Upper lobe of right lung (tissue), 1 donor: Measurements from ENCODE around the gene MAGI2. TPM values are rescaled to one million over a fixed set of nuclear protein-coding genes. Genes with fewer than 3 reads are reported as not detected.
"Not testable (repeated sequence)": the region's sequence is repeated elsewhere in the genome, so short reads cannot be mapped to it uniquely, and the experiment has no call there.

ENCODE experiments used
- ATAC-seq: fragments of 200-7000 bp; cut with Tn5 transposase; one replicate; pipeline ENCODE4 v1.9.1; 2020; ENCODE audit warnings: mild to moderate bottlenecking, moderate library complexity
- DNase-seq: peaks from one replicate; pipeline ENCODE4 v3.0.0-alpha.2; 2020
- H3K27ac ChIP-seq: fragments of 200-600 bp; one replicate; pipeline ENCODE4 v1.8.0; 2022
- H3K27me3 ChIP-seq: fragments of 200-600 bp; one replicate; pipeline ENCODE4 v1.8.0; 2022; ENCODE audit warnings: mild to moderate bottlenecking
- H3K36me3 ChIP-seq: fragments of 200-600 bp; one replicate; pipeline ENCODE4 v1.8.0; 2022
- H3K4me1 ChIP-seq: fragments of 200-600 bp; one replicate; pipeline ENCODE4 v1.8.0; 2022
- H3K4me3 ChIP-seq: fragments of 200-600 bp; one replicate; pipeline ENCODE4 v1.8.0; 2022; ENCODE audit warnings: mild to moderate bottlenecking
- H3K9me3 ChIP-seq: fragments of 200-600 bp; one replicate; pipeline ENCODE4 v1.8.0; 2022
- CTCF ChIP-seq: fragments of 200-600 bp; IDR thresholded peaks from one replicate; pipeline ENCODE4 v1.8.0; 2022; ENCODE audit warnings: antibody characterized with exemption
- intact Hi-C: fragments of 100-400 bp; cut with DNase I; formaldehyde crosslinking; loops from one replicate; pipeline ENCODE4 v1.11.0; 2022
- total RNA-seq: library from RNA; stranded (reverse); fragmentation: NEBNext Ultra II Directional; extraction: Animal tissue kit (Norgen Biotek cat#: 25700); gene quantifications from one replicate; pipeline ENCODE4 v1.2.1, GENCODE V29; 2021
- donor health status: DM: no; HTN: yes; CAD: no; lungs with severe emphysema.

The MAGI2 gene
- total RNA-seq, 1 donor from 2014 or later, result 12.8 TPM

- ATAC-seq, result no peak
- TF ChIP-seq CTCF, result no peak
- peaks cover 6% of the 10 kb centered on the region for H3K4me1 ChIP-seq
- intact Hi-C loops, result no loop called here
- no peaks in the 10 kb centered on the region for H3K36me3 ChIP-seq
- H3K9me3 ChIP-seq, result no peaks in the 10 kb centered on the region
- H3K4me3 ChIP-seq, result no peak overlapping the region
- H3K27me3 ChIP-seq, result no peaks in the 10 kb centered on the region
- H3K27ac ChIP-seq, result no peak overlapping the region
- DNase-seq, result no peak
These were observed 1440.1 kb downstream of the MAGI2 start for GRCh38 chr7:78013386-78013785.

GRCh38 chr7:78011642-78012041 lies 1441.8 kb downstream of the MAGI2 start:
- DNase-seq, result no peak
- no peaks in the 10 kb centered on the region for H3K4me1 ChIP-seq
- intact Hi-C loops, result no loop called here
- no peak overlapping the region for H3K4me3 ChIP-seq
- H3K27me3 ChIP-seq, result no peaks in the 10 kb centered on the region
- H3K36me3 ChIP-seq, result no peaks in the 10 kb centered on the region
- no peaks in the 10 kb centered on the region for H3K9me3 ChIP-seq
- no peak for ATAC-seq
- TF ChIP-seq CTCF, result no peak
- H3K27ac ChIP-seq, result no peak overlapping the region

- Histone ChIP-seq H3K4me3 (no peak overlapping the region), H3K27ac (no peak overlapping the region), H3K9me3 (no peaks in the 10 kb centered on the region), H3K4me1 (no peaks in the 10 kb centered on the region), H3K27me3 (no peaks in the 10 kb centered on the region), H3K36me3 (no peaks in the 10 kb centered on the region)
- DNase-seq, result no peak
- no peak for ATAC-seq
- intact Hi-C loops, result no loop called here
- TF ChIP-seq CTCF, result no peak
These were observed 1446.2 kb downstream of the MAGI2 start for GRCh38 chr7:78007231-78007630.

GRCh38 chr7:78006063-78006755 lies 1447.3 kb downstream of the MAGI2 start:
- Histone ChIP-seq H3K9me3 (no peaks in the 10 kb centered on the region), H3K27me3 (no peaks in the 10 kb centered on the region), H3K27ac (no peak overlapping the region), H3K4me1 (no peaks in the 10 kb centered on the region), H3K36me3 (no peaks in the 10 kb centered on the region), H3K4me3 (no peak overlapping the region)
- DNase-seq (no peak), ATAC-seq (no peak)
- intact Hi-C loops, result no loop called here
- no peak for TF ChIP-seq CTCF

GRCh38 chr7:78002715-78003114 lies 1450.8 kb downstream of the MAGI2 start:
- Histone ChIP-seq H3K4me1 (no peaks in the 10 kb centered on the region), H3K4me3 (no peak overlapping the region), H3K9me3 (no peaks in the 10 kb centered on the region), H3K27ac (no peak overlapping the region), H3K36me3 (no peaks in the 10 kb centered on the region), H3K27me3 (no peaks in the 10 kb centered on the region)
- intact Hi-C loops, result no loop called here
- DNase-seq (no peak), ATAC-seq (no peak)
- TF ChIP-seq CTCF, result no peak

- no peak overlapping the region for H3K4me3 ChIP-seq
- DNase-seq, result no peak
- no peaks in the 10 kb centered on the region for H3K4me1 ChIP-seq
- no peaks in the 10 kb centered on the region for H3K36me3 ChIP-seq
- H3K9me3 ChIP-seq, result no peaks in the 10 kb centered on the region
- TF ChIP-seq CTCF, result no peak
- no peaks in the 10 kb centered on the region for H3K27me3 ChIP-seq
- no peak for ATAC-seq
- H3K27ac ChIP-seq, result no peak overlapping the region
- intact Hi-C loops, result no loop called here
These were observed 1451.4 kb downstream of the MAGI2 start for GRCh38 chr7:78002021-78002420.

- H3K27ac ChIP-seq, DNase-seq, intact Hi-C loops, H3K27me3 ChIP-seq, ATAC-seq, H3K4me3 ChIP-seq, H3K9me3 ChIP-seq, H3K36me3 ChIP-seq, H3K4me1 ChIP-seq: not testable (repeated sequence)
These were observed 1454.3 kb downstream of the MAGI2 start for GRCh38 chr7:77999168-77999567.
